Stimulated activated CD8-positive, alpha-beta memory T cell treated with anti-CD3 and anti-CD28 coated beads, Interleukin-2, amount 100 ng/mL, for 1 hour (primary cell): Measurements from ENCODE around the gene WASF2.
A peak's percentile ranks its signal among the peaks of the same experiment; 100 is the strongest.

ENCODE experiments used
- DNase-seq, 2 donors: peaks; one replicate each; pipeline ENCODE4 v3.0.0-alpha.2; 2020; ENCODE audit warnings: low read depth in 2 of 2

The WASF2 gene

GRCh38 chr1:27358038-27358927, 131.7 kb downstream of the WASF2 start:
- no peak for DNase-seq

GRCh38 chr1:27357281-27358037, 132.5 kb downstream of the WASF2 start:
- peak; percentile 68 to 71 for DNase-seq

GRCh38 chr1:27356619-27357280, 133.2 kb downstream of the WASF2 start:
- no peak for DNase-seq

GRCh38 chr1:27356277-27356618, 133.7 kb downstream of the WASF2 start:
- no peak for DNase-seq

- no peak for DNase-seq
These were observed 134.3 kb downstream of the WASF2 start for GRCh38 chr1:27355683-27356082.
